LHCN-M2 (cell line): ENCODE data around the gene ANKS3. TPM values are rescaled to one million over a fixed set of nuclear protein-coding genes. Genes with fewer than 3 reads are reported as not detected.

Source experiments
- DNase-seq: peaks from one replicate; pipeline ENCODE4 v3.0.0-alpha.2; 2012; ENCODE audit warnings: low read depth
- total RNA-seq: library from RNA; depleted of rRNA; stranded (reverse); fragments of >200 nt; gene quantifications from 2 replicates; pipeline ENCODE4 v1.2.3, GENCODE V29; 2014

The ANKS3 gene
- total RNA-seq, 1 experiment from 2014 or later, result 14.4 TPM

DNA sequence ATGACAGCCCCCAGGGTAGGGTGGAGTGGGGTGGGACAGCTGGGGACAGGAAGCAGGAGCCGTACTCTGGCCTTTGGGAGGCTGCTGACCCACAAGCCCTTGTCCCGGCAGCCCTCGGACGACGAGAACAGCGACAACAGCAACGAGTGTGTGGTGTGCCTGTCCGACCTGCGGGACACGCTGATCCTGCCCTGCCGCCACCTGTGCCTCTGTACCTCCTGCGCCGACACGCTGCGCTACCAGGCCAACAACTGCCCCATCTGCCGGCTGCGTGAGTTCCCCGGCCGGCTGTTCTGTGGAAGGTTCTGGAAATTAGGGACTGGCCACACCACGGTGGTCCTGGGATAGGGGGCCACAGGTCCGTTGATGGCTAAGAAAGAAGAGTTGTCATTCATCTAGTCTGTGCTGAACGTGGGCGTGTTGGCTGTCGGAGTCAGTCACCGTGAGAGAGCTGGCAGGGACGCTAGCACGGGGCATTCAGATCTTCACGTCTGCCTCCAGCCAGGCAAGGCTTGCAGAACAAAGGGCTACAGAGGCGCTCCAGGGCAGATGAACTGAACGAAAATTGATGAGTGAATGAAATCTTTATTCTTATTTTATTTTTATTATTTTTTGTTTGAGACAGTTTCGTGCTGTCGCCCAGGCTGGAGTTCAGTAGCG, 60.6 kb downstream of the ANKS3 start:
- DNase-seq, result no peak

- no peak for DNase-seq
Observed at GRCh38 chr16:4668313-4668960, 65.6 kb downstream of the ANKS3 start.

DNA sequence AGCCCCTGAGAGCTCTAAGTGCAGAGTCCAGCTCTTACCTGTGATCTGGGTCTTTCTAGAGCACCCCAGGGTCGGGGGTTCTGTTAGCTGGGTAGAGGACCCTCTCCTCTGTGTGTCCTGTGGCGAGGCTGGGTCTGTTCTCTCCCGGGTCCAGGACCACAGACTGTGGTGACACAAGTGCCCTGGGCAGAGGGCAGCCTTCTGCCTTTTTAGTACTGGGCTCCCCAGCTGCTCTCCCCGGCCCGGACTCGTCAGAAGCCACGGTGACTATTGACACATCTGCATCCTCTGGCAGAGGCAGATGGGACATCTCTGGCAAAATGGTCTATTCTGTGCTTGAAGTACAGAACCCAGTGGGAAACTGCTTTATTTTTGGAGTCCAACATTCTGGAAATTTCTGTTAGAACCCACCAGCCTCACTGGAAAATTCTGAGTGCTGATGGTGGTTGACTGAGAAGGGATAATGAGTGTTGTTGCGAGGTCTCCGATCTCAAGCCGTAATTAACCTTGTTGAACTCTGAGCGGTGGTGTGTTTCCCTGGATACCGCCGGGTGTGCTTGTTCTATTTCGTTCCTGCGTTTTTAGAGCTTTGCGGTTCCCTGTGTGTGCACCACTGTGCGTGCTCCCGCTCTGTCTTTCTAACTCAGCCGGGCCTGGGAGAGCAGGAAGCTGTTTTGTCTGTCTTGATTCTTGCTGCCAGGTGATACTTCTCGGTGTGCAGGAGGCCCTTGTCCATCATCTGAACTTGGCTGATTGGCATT, 66.7 kb downstream of the ANKS3 start:
- DNase-seq, result no peak

DNA sequence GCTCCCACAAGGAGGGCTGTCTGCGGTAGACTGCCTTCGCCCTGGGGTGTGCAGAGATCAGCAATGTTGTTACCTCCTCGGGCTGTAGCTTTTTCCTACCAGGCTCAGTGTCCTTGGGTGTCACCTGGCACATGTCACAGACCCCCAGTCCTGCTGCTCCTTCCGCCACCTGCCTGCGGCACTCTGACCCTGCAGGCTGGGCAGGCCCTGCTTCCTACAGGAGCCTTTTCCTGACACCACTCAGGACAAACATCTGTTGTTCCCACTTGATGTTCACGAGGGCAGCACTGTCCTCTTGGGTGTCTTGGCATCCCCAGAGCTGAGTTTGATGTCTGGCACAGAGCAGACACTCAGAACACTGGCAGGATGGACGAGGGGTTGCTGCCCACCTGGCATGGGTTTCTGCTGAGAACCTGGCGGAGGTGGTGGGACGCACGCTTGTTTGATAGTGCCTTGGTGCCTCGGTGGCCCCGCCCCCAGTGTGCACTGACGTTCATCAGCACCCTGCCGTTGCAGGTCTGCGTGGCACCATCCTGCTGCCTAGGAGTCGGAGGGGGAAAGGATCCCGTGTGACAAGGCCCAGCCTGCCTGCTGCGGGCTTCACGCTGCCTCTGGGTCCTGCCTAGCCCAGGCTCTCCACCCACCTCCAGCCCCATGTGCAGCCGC, 67.4 kb downstream of the ANKS3 start:
- no peak for DNase-seq

- no peak for DNase-seq
Observed at GRCh38 chr16:4664538-4665418, 69.3 kb downstream of the ANKS3 start.

DNA sequence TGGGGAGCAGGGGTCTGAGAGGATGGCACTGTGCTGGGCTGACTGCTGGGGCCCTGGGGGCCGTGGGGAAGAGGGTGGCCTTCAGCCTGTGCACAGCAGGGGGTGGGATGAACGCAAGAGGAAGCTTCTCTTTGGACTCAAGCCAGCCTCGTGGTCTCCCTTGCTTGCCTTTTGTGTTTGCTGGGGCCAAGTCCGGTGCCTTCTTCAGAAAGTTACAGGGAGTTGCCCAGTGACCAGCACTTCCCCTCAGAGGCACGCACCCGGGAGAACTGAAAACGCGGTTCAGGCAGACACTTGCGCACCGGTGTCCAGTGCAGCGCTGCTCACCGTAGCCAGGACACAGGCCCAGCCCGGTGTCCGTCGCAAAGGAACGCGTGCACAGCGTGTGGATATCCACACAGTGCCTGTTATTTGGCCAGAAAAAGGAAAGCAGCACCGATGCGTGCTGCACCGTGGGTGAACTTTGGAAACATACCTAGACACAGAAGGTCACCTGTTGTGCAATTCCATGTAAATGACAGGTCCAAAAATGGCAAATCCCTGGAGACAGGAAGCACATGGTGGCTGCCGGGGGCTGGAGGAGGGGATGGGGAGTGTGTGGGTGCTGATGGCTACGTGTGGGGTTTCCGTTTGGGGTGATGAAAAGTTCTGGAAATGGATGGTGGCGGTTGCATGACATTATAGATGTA, 70.2 kb downstream of the ANKS3 start:
- DNase-seq, result no peak

- DNase-seq, result peak; percentile 5
Observed at GRCh38 chr16:4663465-4663776, 70.7 kb downstream of the ANKS3 start.

GRCh38 chr16:4661661-4662060, 72.4 kb downstream of the ANKS3 start:
- peak; percentile 56 for DNase-seq

GRCh38 chr16:4660454-4661007, 73.5 kb downstream of the ANKS3 start:
- DNase-seq, result peak; percentile 26

- no peak for DNase-seq
Observed at GRCh38 chr16:4659363-4660353, 74.4 kb downstream of the ANKS3 start.

GRCh38 chr16:4656695-4657686, 77.1 kb downstream of the ANKS3 start:
- DNase-seq, result no peak

GRCh38 chr16:4656221-4656620, 77.8 kb downstream of the ANKS3 start:
- DNase-seq, result no peak

DNA sequence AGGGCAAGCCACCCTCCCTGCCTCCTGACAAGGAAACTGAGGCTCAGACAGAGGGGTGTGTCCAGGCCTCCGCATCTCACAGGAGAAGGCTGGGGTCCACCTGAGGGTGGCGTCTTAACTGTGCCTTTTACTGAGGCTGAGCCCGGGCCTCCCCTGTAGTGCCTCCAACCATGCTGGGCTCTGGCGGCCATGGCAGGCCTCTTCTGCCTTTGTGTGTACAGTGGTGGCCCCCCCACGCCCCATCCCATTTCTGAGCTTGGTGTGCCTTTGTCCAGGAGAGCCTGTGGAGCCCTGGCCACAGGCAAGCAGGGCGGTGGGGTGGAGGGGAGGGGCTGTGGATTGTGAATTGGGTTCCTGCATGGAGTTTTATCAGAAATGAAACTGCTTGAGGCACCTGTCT, 78.3 kb downstream of the ANKS3 start:
- DNase-seq, result no peak

- DNase-seq, result no peak
Observed at GRCh38 chr16:4654964-4655590, 79.0 kb downstream of the ANKS3 start.

DNA sequence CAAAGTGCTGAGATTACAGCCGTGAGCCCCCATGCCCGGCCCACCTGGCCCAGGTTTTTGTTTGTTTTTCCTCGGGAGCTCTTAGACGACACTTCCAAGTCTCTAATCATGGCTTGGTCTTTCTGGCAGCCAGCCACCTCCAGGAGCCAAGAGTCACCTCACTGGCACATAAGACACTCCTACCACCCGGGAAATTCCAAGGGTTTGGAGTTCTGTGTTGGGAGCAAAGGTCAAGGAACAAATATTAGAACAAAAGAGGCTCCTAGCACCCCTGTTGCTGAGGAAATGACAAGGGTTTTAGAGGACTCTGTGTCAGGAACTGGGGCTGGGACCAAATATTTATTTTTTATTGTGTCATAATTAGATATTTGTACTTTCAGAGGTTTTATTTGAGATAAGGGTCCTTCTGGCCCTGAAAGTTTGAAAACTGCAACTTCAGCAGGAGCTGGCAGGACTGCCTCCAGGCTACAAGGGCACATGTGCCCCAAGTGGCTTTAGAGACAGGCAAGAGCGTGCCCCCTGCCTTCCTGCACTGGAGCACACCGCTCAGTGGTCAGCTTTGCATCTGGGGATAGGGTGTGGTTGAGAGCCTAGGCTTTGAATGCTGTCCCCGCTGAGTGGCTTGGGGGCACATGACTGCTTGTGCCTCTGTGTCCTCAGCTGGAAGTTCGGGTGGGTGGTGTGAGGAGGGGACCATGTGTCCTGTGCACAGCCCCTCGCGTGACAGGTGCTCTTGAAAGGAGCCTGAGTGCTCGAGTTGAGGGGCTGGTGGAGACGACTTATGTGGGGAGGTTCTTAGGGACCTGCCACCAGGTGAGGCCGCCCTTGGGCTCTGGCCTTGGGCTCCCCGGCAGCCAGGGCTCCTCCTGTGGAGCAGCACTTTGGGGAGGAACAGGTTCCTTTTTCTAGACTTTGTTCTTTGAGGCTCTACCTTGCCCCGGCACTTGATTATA, 79.8 kb downstream of the ANKS3 start:
- DNase-seq, result no peak

- no peak for DNase-seq
Observed at GRCh38 chr16:4652561-4652960, 81.5 kb downstream of the ANKS3 start.
